Measurements from ENCODE around the gene LRRC8A.

The LRRC8A gene

GRCh38 chr9:128921881-128922763, 40.2 kb downstream of the LRRC8A start:
- 4% methylated on average over 25 of the region's 32 CpGs for WGBS
- peaks cover 23% of the 10 kb centered on the region for H3K79me1 ChIP-seq (replicated peaks; ENCODE audit: low read length, poor library complexity, severe bottlenecking)
- H3K14ac ChIP-seq (ENCODE audit: low read length in 2 of 2): no peak overlapping the region

GRCh38 chr9:128923493-128923883, 41.6 kb downstream of the LRRC8A start:
- Histone ChIP-seq H3K79me1 (replicated peaks; ENCODE audit: low read length, poor library complexity, severe bottlenecking) (peaks cover 20% of the 10 kb centered on the region), H3K9me3 (ENCODE audit: control insufficient read depth, low read length) (no peaks in the 10 kb centered on the region), H2BK5ac (ENCODE audit: low read depth, low read length, poor library complexity, severe bottlenecking) (no peak overlapping the region), H3K14ac (ENCODE audit: low read length in 2 of 2) (no peak overlapping the region), H3K23ac (ENCODE audit: low read length in 2 of 2) (no peak overlapping the region), H3K9ac (ENCODE audit: low read length) (no peak overlapping the region), H3K36me3 (ENCODE audit: control insufficient read depth in 1 of 2, insufficient read depth in 2 of 2, low read depth in 1 of 2, low read length in 2 of 2) (peaks cover 0 to 18% of the 10 kb centered on the region in 2 experiments), H3K4me3 (ENCODE audit: insufficient read depth in 1 of 2, low read depth in 1 of 2, low read length in 2 of 2) (no peak overlapping the region), H3K4ac (ENCODE audit: low read depth in 1 of 2, low read length in 2 of 2) (peak overlapping the region in 1 of 2 experiments; percentile 13), H2BK12ac (ENCODE audit: low read length in 2 of 2) (no peak overlapping the region), H2AK5ac (ENCODE audit: low read length, severe bottlenecking) (no peak overlapping the region), H2AFZ (ENCODE audit: low read depth, low read length) (no peak overlapping the region), H2BK120ac (ENCODE audit: low read depth, low read length) (no peak overlapping the region), H3K4me2 (ENCODE audit: low read length, poor library complexity, severe bottlenecking) (no peak overlapping the region), H3K4me1 (ENCODE audit: control insufficient read depth, insufficient read depth, low read depth, low read length) (peaks cover 18% of the 10 kb centered on the region), H3K18ac (ENCODE audit: low read depth in 1 of 2, low read length in 2 of 2) (no peak overlapping the region), H3K27me3 (ENCODE audit: control insufficient read depth in 1 of 2, insufficient read depth in 1 of 2, low read length in 2 of 2) (no peaks in the 10 kb centered on the region), H4K91ac (ENCODE audit: low read length) (no peak overlapping the region), H2BK15ac (ENCODE audit: low read depth, poor library complexity, severe bottlenecking) (no peak overlapping the region), H3K27ac (ENCODE audit: low read length, poor library complexity, severe bottlenecking) (no peak overlapping the region), H4K8ac (ENCODE audit: low read length) (no peak overlapping the region)
- DNase-seq: no peak
- WGBS: 98% methylated on average over 6 of the region's 6 CpGs

More at GRCh38 chr9:128921881-128922763, 40.2 kb downstream of the LRRC8A start:
- Histone ChIP-seq H3K4me1 (ENCODE audit: control insufficient read depth, insufficient read depth, low read depth, low read length) (peaks cover 20% of the 10 kb centered on the region), H3K36me3 (ENCODE audit: control insufficient read depth in 1 of 2, insufficient read depth in 2 of 2, low read depth in 1 of 2, low read length in 2 of 2) (peaks cover 9 to 30% of the 10 kb centered on the region in 2 experiments), H3K4ac (ENCODE audit: low read depth in 1 of 2, low read length in 2 of 2) (peak overlapping the region; percentile 61 to 80), H3K4me3 (ENCODE audit: insufficient read depth in 1 of 2, low read depth in 1 of 2, low read length in 2 of 2) (peak overlapping the region; percentile 59 to 78), H3K9me3 (ENCODE audit: control insufficient read depth, low read length) (no peaks in the 10 kb centered on the region), H2BK120ac (ENCODE audit: low read depth, low read length) (peak overlapping the region; percentile 99), H2AFZ (ENCODE audit: low read depth, low read length) (peak overlapping the region; percentile 20), H2BK15ac (ENCODE audit: low read depth, poor library complexity, severe bottlenecking) (peak overlapping the region; percentile 49), H4K8ac (ENCODE audit: low read length) (peak overlapping the region; percentile 71), H3K23ac (ENCODE audit: low read length in 2 of 2) (no peak overlapping the region), H2BK5ac (ENCODE audit: low read depth, low read length, poor library complexity, severe bottlenecking) (no peak overlapping the region), H3K18ac (ENCODE audit: low read depth in 1 of 2, low read length in 2 of 2) (peak overlapping the region; percentile 69 to 78), H3K9ac (ENCODE audit: low read length) (peak overlapping the region; percentile 88), H3K27ac (ENCODE audit: low read length, poor library complexity, severe bottlenecking) (peak overlapping the region; percentile 73), H3K4me2 (ENCODE audit: low read length, poor library complexity, severe bottlenecking) (peak overlapping the region; percentile 64), H2AK5ac (ENCODE audit: low read length, severe bottlenecking) (no peak overlapping the region), H3K27me3 (ENCODE audit: control insufficient read depth in 1 of 2, insufficient read depth in 1 of 2, low read length in 2 of 2) (no peaks in the 10 kb centered on the region), H2BK12ac (ENCODE audit: low read length in 2 of 2) (peak overlapping the region in 1 of 2 experiments; percentile 35), H4K91ac (ENCODE audit: low read length) (peak overlapping the region; percentile 81)
- peak; percentile 78 for DNase-seq

GRCh38 chr9:128927731-128928411, 45.9 kb downstream of the LRRC8A start:
- Histone ChIP-seq H4K91ac (ENCODE audit: low read length) (no peak overlapping the region), H2BK120ac (ENCODE audit: low read depth, low read length) (no peak overlapping the region), H3K4ac (ENCODE audit: low read depth in 1 of 2, low read length in 2 of 2) (no peak overlapping the region), H3K9me3 (ENCODE audit: control insufficient read depth, low read length) (no peaks in the 10 kb centered on the region), H3K4me2 (ENCODE audit: low read length, poor library complexity, severe bottlenecking) (no peak overlapping the region), H2BK5ac (ENCODE audit: low read depth, low read length, poor library complexity, severe bottlenecking) (no peak overlapping the region), H3K9ac (ENCODE audit: low read length) (peak overlapping the region; percentile 41), H2AFZ (ENCODE audit: low read depth, low read length) (no peak overlapping the region), H2AK5ac (ENCODE audit: low read length, severe bottlenecking) (no peak overlapping the region), H2BK15ac (ENCODE audit: low read depth, poor library complexity, severe bottlenecking) (no peak overlapping the region), H3K4me1 (ENCODE audit: control insufficient read depth, insufficient read depth, low read depth, low read length) (peaks cover 5% of the 10 kb centered on the region), H3K27me3 (ENCODE audit: control insufficient read depth in 1 of 2, insufficient read depth in 1 of 2, low read length in 2 of 2) (no peaks in the 10 kb centered on the region), H3K18ac (ENCODE audit: low read depth in 1 of 2, low read length in 2 of 2) (no peak overlapping the region), H4K8ac (ENCODE audit: low read length) (no peak overlapping the region), H3K14ac (ENCODE audit: low read length in 2 of 2) (no peak overlapping the region), H3K27ac (ENCODE audit: low read length, poor library complexity, severe bottlenecking) (no peak overlapping the region), H3K79me1 (replicated peaks; ENCODE audit: low read length, poor library complexity, severe bottlenecking) (peaks cover 6% of the 10 kb centered on the region), H3K23ac (ENCODE audit: low read length in 2 of 2) (no peak overlapping the region), H3K4me3 (ENCODE audit: insufficient read depth in 1 of 2, low read depth in 1 of 2, low read length in 2 of 2) (no peak overlapping the region), H2BK12ac (ENCODE audit: low read length in 2 of 2) (no peak overlapping the region), H3K36me3 (ENCODE audit: control insufficient read depth in 1 of 2, insufficient read depth in 2 of 2, low read depth in 1 of 2, low read length in 2 of 2) (peaks cover 0 to 5% of the 10 kb centered on the region in 2 experiments)
- peak; percentile 54 for DNase-seq
- 45% methylated on average over 10 of the region's 10 CpGs for WGBS

GRCh38 chr9:128928624-128929023, 46.7 kb downstream of the LRRC8A start:
- H3K4me1 ChIP-seq (ENCODE audit: control insufficient read depth, insufficient read depth, low read depth, low read length): peaks cover 3% of the 10 kb centered on the region
- no peak overlapping the region for H3K4ac ChIP-seq (ENCODE audit: low read depth in 1 of 2, low read length in 2 of 2)
- H3K9ac ChIP-seq (ENCODE audit: low read length): no peak overlapping the region
- no peak overlapping the region for H4K91ac ChIP-seq (ENCODE audit: low read length)
- no peak overlapping the region for H2BK5ac ChIP-seq (ENCODE audit: low read depth, low read length, poor library complexity, severe bottlenecking)
- no peak overlapping the region for H2AK5ac ChIP-seq (ENCODE audit: low read length, severe bottlenecking)
- no peaks in the 10 kb centered on the region for H3K9me3 ChIP-seq (ENCODE audit: control insufficient read depth, low read length)
- no peak overlapping the region for H2BK12ac ChIP-seq (ENCODE audit: low read length in 2 of 2)
- H2BK15ac ChIP-seq (ENCODE audit: low read depth, poor library complexity, severe bottlenecking): no peak overlapping the region
- no peak for DNase-seq
- no peak overlapping the region for H3K4me3 ChIP-seq (ENCODE audit: insufficient read depth in 1 of 2, low read depth in 1 of 2, low read length in 2 of 2)
- no peak overlapping the region for H3K23ac ChIP-seq (ENCODE audit: low read length in 2 of 2)
- no peak overlapping the region for H2BK120ac ChIP-seq (ENCODE audit: low read depth, low read length)
- no peak overlapping the region for H3K14ac ChIP-seq (ENCODE audit: low read length in 2 of 2)
- H3K27me3 ChIP-seq (ENCODE audit: control insufficient read depth in 1 of 2, insufficient read depth in 1 of 2, low read length in 2 of 2): no peaks in the 10 kb centered on the region
- H3K4me2 ChIP-seq (ENCODE audit: low read length, poor library complexity, severe bottlenecking): no peak overlapping the region
- H3K79me1 ChIP-seq (replicated peaks; ENCODE audit: low read length, poor library complexity, severe bottlenecking): peaks cover 6% of the 10 kb centered on the region
- no peak overlapping the region for H2AFZ ChIP-seq (ENCODE audit: low read depth, low read length)
- 100% methylated on average over 2 of the region's 2 CpGs for WGBS
- H3K18ac ChIP-seq (ENCODE audit: low read depth in 1 of 2, low read length in 2 of 2): no peak overlapping the region
- peaks cover 0 to 5% of the 10 kb centered on the region in 2 experiments for H3K36me3 ChIP-seq (ENCODE audit: control insufficient read depth in 1 of 2, insufficient read depth in 2 of 2, low read depth in 1 of 2, low read length in 2 of 2)
- H4K8ac ChIP-seq (ENCODE audit: low read length): no peak overlapping the region
- no peak overlapping the region for H3K27ac ChIP-seq (ENCODE audit: low read length, poor library complexity, severe bottlenecking)
